ENCODE measurements around the gene WDR86.
A peak's percentile ranks its signal among the peaks of the same experiment; 100 is the strongest.

The WDR86 gene

GRCh38 chr7:151439855-151440798 lies 30.3 kb upstream of the WDR86 start, which contains the start of gene CRYGN:
CRYGN (minus strand) TSS chr7:151440141; CDS start chr7:151439917, 224 bp downstream.
- no peak for DNase-seq

- DNase-seq: no peak
Measured at GRCh38 chr7:151438864-151439601, 29.2 kb upstream of the WDR86 start.

GRCh38 chr7:151437866-151438516 lies 28.2 kb upstream of the WDR86 start:
- no peak for DNase-seq

- no peak for DNase-seq
Measured at GRCh38 chr7:151437159-151437553, 27.3 kb upstream of the WDR86 start.

- DNase-seq: no peak
Measured at GRCh38 chr7:151436446-151437158, 26.8 kb upstream of the WDR86 start.

- no peak for DNase-seq
Measured at GRCh38 chr7:151435971-151436370, 26.1 kb upstream of the WDR86 start.

- no peak for DNase-seq
Measured at GRCh38 chr7:151435103-151435916, 25.5 kb upstream of the WDR86 start.

GRCh38 chr7:151434549-151434948 lies 24.7 kb upstream of the WDR86 start:
- no peak for DNase-seq

- DNase-seq: no peak
Measured at GRCh38 chr7:151433721-151434400, 24.0 kb upstream of the WDR86 start.

- peak; percentile 40 for DNase-seq
Measured at GRCh38 chr7:151432658-151433521, 23.1 kb upstream of the WDR86 start.

- no peak for DNase-seq
Measured at GRCh38 chr7:151431768-151432311, 22.0 kb upstream of the WDR86 start.

- no peak for DNase-seq
Measured at GRCh38 chr7:151431281-151431767, 21.5 kb upstream of the WDR86 start.

- DNase-seq: no peak
Measured at GRCh38 chr7:151430391-151431205, 20.8 kb upstream of the WDR86 start.

GRCh38 chr7:151429560-151430331 lies 19.9 kb upstream of the WDR86 start:
- peak; percentile 53 for DNase-seq

GRCh38 chr7:151429237-151429559 lies 19.4 kb upstream of the WDR86 start:
- no peak for DNase-seq

- DNase-seq: no peak
Measured at GRCh38 chr7:151428378-151429236, 18.8 kb upstream of the WDR86 start.

Data from activated CD4-positive, alpha-beta T cell treated with anti-CD3 and anti-CD28 coated beads, Interleukin-2, amount 50 U/mL, for 1 hour (primary cell).